Uterus (tissue), 4 donors: ENCODE measurements around the gene STK39. TPM values are rescaled to one million over a fixed set of nuclear protein-coding genes. Genes with fewer than 3 reads are reported as not detected.

Experiments
- DNase-seq, 2 donors: peaks; one replicate each; pipeline ENCODE4 v3.0.0-alpha.2; 2019 to 2020
- H3K27ac ChIP-seq, 2 donors: fragments of 200-600 bp; sonication (generic); 1 replicate in 1 of 2; 2 replicates in 1 of 2; pipeline ENCODE4 v1.5.1; 2016 to 2018
- H3K27me3 ChIP-seq, 2 donors: fragments of 200-600 bp; sonication (generic); one replicate each; pipeline ENCODE4 v1.5.1; 2018 to 2019; ENCODE audit warnings: control low read depth in 1 of 2
- H3K36me3 ChIP-seq, 2 donors: fragments of 200-600 bp; sonication (generic); one replicate each; pipeline ENCODE4 v1.5.1; 2019; ENCODE audit warnings: control low read depth in 1 of 2
- H3K4me1 ChIP-seq, 2 donors: fragments of 200-600 bp; sonication (generic); one replicate each; pipeline ENCODE4 v1.5.1; 2018 to 2019; ENCODE audit warnings: control low read depth in 1 of 2
- H3K4me3 ChIP-seq, 2 donors: fragments of 200-600 bp; sonication (generic); 1 replicate in 1 of 2; 2 replicates in 1 of 2; pipeline ENCODE4 v1.5.1; 2018 to 2019; ENCODE audit warnings: mild to moderate bottlenecking in 1 of 2
- H3K9me3 ChIP-seq, 2 donors: fragments of 200-600 bp; sonication (generic); one replicate each; pipeline ENCODE4 v1.5.1; 2019; ENCODE audit warnings: control low read depth in 1 of 2
- CTCF ChIP-seq, 4 experiments: fragments of 200-600 bp in 2 of 4; fragments of 450-650 bp in 2 of 4; sonication (generic) in 2 of 4; IDR thresholded peaks; one replicate each; pipeline ENCODE4 v1.5.1; 2016 to 2019; ENCODE audit warnings: antibody characterized with exemption in 4 of 4, mild to moderate bottlenecking in 2 of 4, moderate library complexity in 1 of 4
- POLR2A ChIP-seq, 2 donors: fragments of 450-650 bp; IDR thresholded peaks; one replicate each; pipeline ENCODE4 v1.6.1; 2016; ENCODE audit warnings: antibody characterized with exemption in 2 of 2, mild to moderate bottlenecking in 1 of 2, moderate library complexity in 1 of 2
- intact Hi-C: fragments of 100-400 bp; cut with DNase I; formaldehyde crosslinking; loops from one replicate; pipeline ENCODE4 v1.15.1; 2023; ENCODE audit warnings: low total_unique reads
- total RNA-seq, 4 donors: library from RNA; depleted of rRNA in 3 of 4; stranded (reverse); fragments of >200 nt in 3 of 4; gene quantifications; one replicate each; pipeline versions ENCODE4 v1.1.0 to v1.2.4, GENCODE V29; 2014 to 2023
- donor health status: DM: yes; HTN: yes; CAD: no.

The STK39 gene
- total RNA-seq, 4 donors from 2014 or later: 5.0 to 23.6 (median 9.8) TPM

GRCh38 chr2:168107322-168107721, 140.1 kb downstream of the STK39 start:
- Histone ChIP-seq H3K4me3 (no peak overlapping the region), H3K36me3 (no peaks in the 10 kb centered on the region)

DNA sequence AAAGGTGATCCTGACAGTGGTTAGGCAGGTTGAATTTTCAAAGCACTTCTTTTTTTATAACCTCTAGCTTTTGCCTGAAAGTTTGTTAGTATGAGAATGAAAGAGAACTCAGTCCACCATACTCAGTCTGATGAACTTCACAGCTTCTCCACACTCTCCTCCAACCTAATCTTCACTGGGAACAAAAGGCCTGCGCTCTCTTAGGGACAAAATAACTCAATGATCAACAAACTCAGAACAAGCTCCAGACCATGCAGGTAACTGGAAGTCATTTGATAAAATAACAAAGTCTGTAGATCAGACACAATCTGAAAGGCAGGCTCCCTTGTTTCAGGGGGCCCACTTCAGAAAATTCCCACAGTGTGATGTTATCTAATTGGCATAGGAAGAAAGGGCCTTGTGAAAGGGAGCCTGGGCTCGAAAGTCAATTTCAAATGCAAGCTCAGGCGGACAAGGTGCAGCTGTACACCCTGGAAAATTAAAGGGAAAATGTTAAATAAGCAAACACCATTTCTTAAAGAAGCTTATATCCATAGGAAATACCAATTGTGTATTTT, 142.2 kb downstream of the STK39 start:
- Histone ChIP-seq H3K27ac (no peak overlapping the region), H3K27me3 (no peaks in the 10 kb centered on the region), H3K9me3 (no peaks in the 10 kb centered on the region), H3K4me1 (no peaks in the 10 kb centered on the region), H3K4me3 (no peak overlapping the region), H3K36me3 (no peaks in the 10 kb centered on the region)
- no peak for DNase-seq
- TF ChIP-seq CTCF (IDR thresholded peaks at IDR 0.05) (no peak), POLR2A (IDR thresholded peaks at IDR 0.05) (no peak)
- intact Hi-C loops: no loop called here

More at GRCh38 chr2:168107322-168107721, 140.1 kb downstream of the STK39 start:
- Histone ChIP-seq H3K4me1 (no peaks in the 10 kb centered on the region), H3K27ac (no peak overlapping the region), H3K27me3 (no peaks in the 10 kb centered on the region), H3K9me3 (no peaks in the 10 kb centered on the region)
- DNase-seq: no peak
- intact Hi-C loops: no loop called here
- TF ChIP-seq CTCF (IDR thresholded peaks at IDR 0.05) (no peak), POLR2A (IDR thresholded peaks at IDR 0.05) (no peak)

- Histone ChIP-seq H3K9me3 (no peaks in the 10 kb centered on the region), H3K4me3 (no peak overlapping the region), H3K27me3 (no peaks in the 10 kb centered on the region), H3K36me3 (no peaks in the 10 kb centered on the region), H3K27ac (no peak overlapping the region), H3K4me1 (no peaks in the 10 kb centered on the region)
- no peak for TF ChIP-seq CTCF (IDR thresholded peaks at IDR 0.05)
- TF ChIP-seq POLR2A (IDR thresholded peaks at IDR 0.05): no peak
- no peak for DNase-seq
- intact Hi-C loops: no loop called here
Observed at GRCh38 chr2:168097431-168097830, 150.0 kb downstream of the STK39 start.

- H3K4me1 ChIP-seq: no peaks in the 10 kb centered on the region
- no peaks in the 10 kb centered on the region for H3K36me3 ChIP-seq
- no peak for DNase-seq
- TF ChIP-seq POLR2A (IDR thresholded peaks at IDR 0.05) (no peak), CTCF (IDR thresholded peaks at IDR 0.05) (no peak)
- H3K27me3 ChIP-seq: no peaks in the 10 kb centered on the region
- H3K4me3 ChIP-seq: no peak overlapping the region
- H3K9me3 ChIP-seq: no peaks in the 10 kb centered on the region
- intact Hi-C loops: no loop called here
- H3K27ac ChIP-seq: no peak overlapping the region
Observed at GRCh38 chr2:168096158-168096557, 151.2 kb downstream of the STK39 start.

- no peak for DNase-seq
- Histone ChIP-seq H3K27me3 (no peaks in the 10 kb centered on the region), H3K36me3 (no peaks in the 10 kb centered on the region), H3K4me1 (no peaks in the 10 kb centered on the region), H3K4me3 (no peak overlapping the region), H3K27ac (no peak overlapping the region), H3K9me3 (no peaks in the 10 kb centered on the region)
- intact Hi-C loops: no loop called here
- no peak for TF ChIP-seq POLR2A (IDR thresholded peaks at IDR 0.05)
- TF ChIP-seq CTCF (IDR thresholded peaks at IDR 0.05): no peak
Observed at GRCh38 chr2:168091986-168092385, 155.4 kb downstream of the STK39 start.
